SK-N-SH (cell line): ENCODE measurements around the gene TRHDE. TPM values are rescaled to one million over a fixed set of nuclear protein-coding genes. Genes with fewer than 3 reads are reported as not detected.

Experiments used
- CTCF ChIA-PET: fragments of 300-600, 350-600 bp; formaldehyde crosslinking; extraction: SDS; loops from one replicate; lab custom pipeline; 2021; lab: Yijun Ruan, JAX
- POLR2A ChIA-PET: fragments of 350-600 bp; sonication (Branson Sonifier 250); formaldehyde crosslinking; extraction: SDS; loops from one replicate; lab custom pipeline; 2020; ENCODE audit warnings: antibody characterized with exemption, inconsistent platforms; lab: Yijun Ruan, JAX
- DNase-seq: peaks from one replicate; pipeline ENCODE4 v3.0.0; 2012
- H2AFZ ChIP-seq: fragments of 200-600 bp; sonication (generic); 2 replicates; pipeline ENCODE4 v1.8.1; 2016; ENCODE audit warnings: antibody characterized with exemption, mild to moderate bottlenecking, low read depth
- H3F3A ChIP-seq: fragments of 200-600 bp; sonication (generic); replicated peaks from 2 replicates; pipeline ENCODE3; 2016; ENCODE audit warnings: antibody characterized with exemption, mild to moderate bottlenecking; ENCODE audit not compliant: insufficient read depth
- H3K27ac ChIP-seq, 2 experiments: fragments of 200-500 bp in 1 of 2; fragments of 200-600 bp in 1 of 2; sonication (Bioruptor generic) in 1 of 2; sonication (generic), shearing (Covaris generic) in 1 of 2; 2 replicates each; pipeline versions ENCODE4 v1.5.1 to v1.6.1; 2014 to 2016; ENCODE audit warnings: low read depth in 2 of 2, inconsistent platforms in 1 of 2, low read length in 1 of 2, mild to moderate bottlenecking in 1 of 2, mixed read lengths in 1 of 2
- H3K27me3 ChIP-seq: fragments of 200-600 bp; sonication (generic), shearing (Covaris generic); 2 replicates; pipeline ENCODE4 v1.6.1; 2016; ENCODE audit warnings: mixed run types; ENCODE audit not compliant: insufficient read depth
- H3K36me3 ChIP-seq, 2 experiments: fragments of 200-500 bp in 1 of 2; fragments of 200-600 bp in 1 of 2; sonication (Bioruptor generic) in 1 of 2; sonication (generic) in 1 of 2; replicated peaks in 1 of 2; 2 replicates each; pipeline versions ENCODE3 to v1.5.1; 2014 to 2016; ENCODE audit warnings: low read length in 1 of 2, mild to moderate bottlenecking in 1 of 2; ENCODE audit not compliant: insufficient read depth in 2 of 2, control insufficient read depth in 1 of 2
- H3K4me1 ChIP-seq, 2 experiments: fragments of 200-500 bp in 1 of 2; fragments of 200-600 bp in 1 of 2; sonication (Bioruptor generic) in 1 of 2; sonication (generic), shearing (Covaris generic) in 1 of 2; 2 replicates each; pipeline versions ENCODE4 v1.5.1 to v1.6.1; 2014 to 2016; ENCODE audit warnings: low read depth in 1 of 2, low read length in 1 of 2, mixed run types in 1 of 2; ENCODE audit not compliant: insufficient read depth in 2 of 2, control insufficient read depth in 1 of 2
- H3K4me2 ChIP-seq: fragments of 200-600 bp; sonication (generic), shearing (Covaris generic); 2 replicates; pipeline ENCODE4 v1.6.1; 2017; ENCODE audit warnings: mixed run types
- H3K4me3 ChIP-seq, 2 experiments: fragments of 200-500 bp in 1 of 2; fragments of 200-600 bp in 1 of 2; sonication (Bioruptor generic) in 1 of 2; sonication (generic), shearing (Covaris generic) in 1 of 2; 2 replicates each; pipeline versions ENCODE4 v1.5.1 to v1.8.1; 2014 to 2016; ENCODE audit warnings: low read depth in 2 of 2, inconsistent platforms in 1 of 2, low read length in 1 of 2, mild to moderate bottlenecking in 1 of 2, mixed read lengths in 1 of 2, moderate library complexity in 1 of 2
- H3K79me2 ChIP-seq: fragments of 200-600 bp; sonication (generic); 2 replicates; pipeline ENCODE4 v1.8.1; 2017; ENCODE audit warnings: mild to moderate bottlenecking; ENCODE audit not compliant: insufficient read depth
- H3K9ac ChIP-seq: fragments of 200-600 bp; sonication (generic); 2 replicates; pipeline ENCODE4 v1.6.1; 2017; ENCODE audit warnings: mixed run types
- H3K9me2 ChIP-seq: fragments of 200-600 bp; sonication (generic); 2 replicates; pipeline ENCODE4 v1.6.1; 2017; ENCODE audit warnings: mixed run types
- H3K9me3 ChIP-seq: fragments of 200-600 bp; sonication (generic); 2 replicates; pipeline ENCODE4 v1.6.1; 2017; ENCODE audit warnings: mixed run types, mild to moderate bottlenecking, moderate library complexity
- H4K20me1 ChIP-seq: fragments of 200-600 bp; sonication (generic); 2 replicates; pipeline ENCODE4 v1.6.1; 2017; ENCODE audit warnings: mild to moderate bottlenecking, mixed run types; ENCODE audit not compliant: insufficient read depth
- EP300 ChIP-seq, 2 experiments: IDR thresholded peaks; 2 replicates each; pipeline versions ENCODE4 v1.4.0 to v1.6.1; 2012; ENCODE audit warnings: borderline replicate concordance in 1 of 2, low read depth in 1 of 2, low read length in 1 of 2
- FOSL2 ChIP-seq: IDR thresholded peaks from 2 replicates; pipeline ENCODE4 v1.4.0; 2012; ENCODE audit warnings: low read depth, mild to moderate bottlenecking, moderate library complexity, borderline replicate concordance
- FOXJ3 ChIP-seq: sonication (generic); formaldehyde crosslinking; IDR thresholded peaks from 2 replicates; pipeline ENCODE4 v1.5.1; 2020; ENCODE audit warnings: mild to moderate bottlenecking, missing genetic modification reagents
- FOXM1 ChIP-seq: IDR thresholded peaks from 2 replicates; pipeline ENCODE4 v1.4.0; 2012; ENCODE audit warnings: low read depth, mild to moderate bottlenecking
- JUND ChIP-seq: IDR thresholded peaks from 2 replicates; pipeline ENCODE4 v1.4.0; 2012
- NFIC ChIP-seq: IDR thresholded peaks from 2 replicates; pipeline ENCODE4 v1.4.0; 2012; ENCODE audit warnings: borderline replicate concordance
- NRF1 ChIP-seq: IDR thresholded peaks from 2 replicates; pipeline ENCODE4 v1.6.1; 2012; ENCODE audit warnings: low read depth, mild to moderate bottlenecking, low read length
- RAD21 ChIP-seq: IDR thresholded peaks from 2 replicates; pipeline ENCODE4 v1.6.1; 2012; ENCODE audit warnings: mild to moderate bottlenecking, low read length
- RCOR1 ChIP-seq: fragments of 150-350 bp; IDR thresholded peaks from 2 replicates; pipeline ENCODE4 v1.6.1; 2017; ENCODE audit warnings: antibody characterized with exemption, low read length
- RFX5 ChIP-seq: IDR thresholded peaks from 2 replicates; pipeline ENCODE4 v1.6.1; 2012; ENCODE audit warnings: mild to moderate bottlenecking, improper control_type of control experiment, low read length
- RXRA ChIP-seq: IDR thresholded peaks from 2 replicates; pipeline ENCODE4 v1.4.0; 2012; ENCODE audit warnings: low read depth, mild to moderate bottlenecking, borderline replicate concordance
- SIN3A ChIP-seq: IDR thresholded peaks from 2 replicates; pipeline ENCODE4 v1.6.1; 2012; ENCODE audit warnings: low read depth, mild to moderate bottlenecking, low read length, moderate library complexity, borderline replicate concordance
- SMC3 ChIP-seq: IDR thresholded peaks from 2 replicates; pipeline ENCODE4 v1.6.1; 2012; ENCODE audit warnings: low read depth, low read length, improper control_type of control experiment
- TAF1 ChIP-seq: IDR thresholded peaks from 2 replicates; pipeline ENCODE4 v1.6.1; 2012; ENCODE audit warnings: low read depth, mild to moderate bottlenecking, low read length, moderate library complexity, borderline replicate concordance
- TEAD4 ChIP-seq: IDR thresholded peaks from 2 replicates; pipeline ENCODE4 v1.4.0; 2012; ENCODE audit warnings: mild to moderate bottlenecking, borderline replicate concordance; ENCODE audit not compliant: insufficient read depth
- WGBS: methylation state at CpG from one replicate; pipeline ENCODE4 v1.1.6; 2017; ENCODE audit warnings: low lambda C conversion rate; 5-methylcytosine and 5-hydroxymethylcytosine counted together
- polyA plus RNA-seq, 3 experiments: library from polyadenylated mRNA; depleted of rRNA; stranded (reverse); fragments of >200 nt; gene quantifications; 2 replicates each; pipeline ENCODE4 v1.2.3, GENCODE V29; 2012
- TF ChIP-seq, protein P1 (sequence below): IDR thresholded peaks from 2 replicates; pipeline ENCODE4 v1.6.1; 2012; ENCODE audit warnings: mild to moderate bottlenecking, low read depth, low read length, moderate library complexity
- TF ChIP-seq, protein P2 (sequence below): IDR thresholded peaks from 2 replicates; pipeline ENCODE4 v1.4.0; 2012; ENCODE audit warnings: low read depth
- TF ChIP-seq, protein P3 (sequence below): IDR thresholded peaks from 2 replicates; pipeline ENCODE4 v1.4.0; 2012; ENCODE audit warnings: low read depth, borderline replicate concordance
- TF ChIP-seq, protein P4 (sequence below): fragments of 200-600 bp; sonication (generic); IDR thresholded peaks from 2 replicates; pipeline ENCODE4 v1.6.1; 2017; ENCODE audit warnings: antibody characterized with exemption, mild to moderate bottlenecking, moderate library complexity
- TF ChIP-seq, protein P5 (sequence below): fragments of 150-350 bp; IDR thresholded peaks from 2 replicates; pipeline ENCODE4 v1.6.1; 2017; ENCODE audit warnings: antibody characterized with exemption, low read length, low read depth, borderline replicate concordance

TRHDE gene
- polyA plus RNA-seq, 1 of the 3 experiments (the other 2 are of a cell fraction), result 0.46 TPM

DNA sequence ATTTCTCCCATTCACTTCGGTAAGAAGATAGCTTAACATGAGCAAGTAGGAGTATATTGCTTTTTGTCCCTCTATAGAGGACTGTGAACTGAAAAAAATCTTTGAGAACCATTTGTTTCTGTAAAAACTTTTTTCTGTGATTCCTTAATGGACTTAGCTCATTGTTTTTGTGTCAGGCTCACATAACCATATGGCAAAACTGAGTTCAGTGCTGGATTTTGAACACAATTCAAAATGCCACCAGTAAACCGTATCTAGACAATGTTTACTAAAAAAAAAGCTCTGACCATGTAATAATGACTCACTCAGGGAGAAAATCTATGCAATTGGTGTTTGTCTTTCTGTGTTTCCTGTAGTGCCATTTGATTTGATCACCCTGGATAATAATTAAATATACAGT, 5.2 kb downstream of the TRHDE start:
- ChIA-PET POLR2A (no interaction called here), CTCF (interaction anchor here (0.7 to 1.3 kb wide), 2 partner anchors 13 to 260 kb away, joined by 4 read pairs; no protein-coding TSS in a partner anchor)
- H3K4me1 ChIP-seq, result no peaks in the 10 kb centered on the region; a peak in 2 of 4 replicates
- no peaks in the 10 kb centered on the region for H3F3A ChIP-seq
- WGBS, result 34% methylated on average over 2 of the region's 2 CpGs
- no peak overlapping the region for H3K4me3 ChIP-seq
- H3K9ac ChIP-seq, result no peak overlapping the region
- no peaks in the 10 kb centered on the region for H3K27me3 ChIP-seq
- H2AFZ ChIP-seq, result no peak overlapping the region
- H3K9me3 ChIP-seq, result no peaks in the 10 kb centered on the region
- no peaks in the 10 kb centered on the region for H3K36me3 ChIP-seq
- 0 out of 2 replicates have a peak overlapping the region, but pooled peaks have one; percentile 14 for H3K4me2 ChIP-seq
- peak overlapping the region in 1 of 2 experiments; percentile 34; a peak in 1 of 4 replicates for H3K27ac ChIP-seq
- no peak for DNase-seq
- no peak for TF ChIP-seq RAD21
- no peak for TF ChIP-seq FOXM1
- TF ChIP-seq RCOR1, result no peak
- TF ChIP-seq SIN3A, result no peak
- no peak for TF ChIP-seq NFIC
- no peak for TF ChIP-seq FOSL2
- TF ChIP-seq RFX5, result no peak
- TF ChIP-seq RXRA, result no peak
- TF ChIP-seq FOXJ3 (CRISPR knock-in tag), result no peak
- TF ChIP-seq, protein P1, sequence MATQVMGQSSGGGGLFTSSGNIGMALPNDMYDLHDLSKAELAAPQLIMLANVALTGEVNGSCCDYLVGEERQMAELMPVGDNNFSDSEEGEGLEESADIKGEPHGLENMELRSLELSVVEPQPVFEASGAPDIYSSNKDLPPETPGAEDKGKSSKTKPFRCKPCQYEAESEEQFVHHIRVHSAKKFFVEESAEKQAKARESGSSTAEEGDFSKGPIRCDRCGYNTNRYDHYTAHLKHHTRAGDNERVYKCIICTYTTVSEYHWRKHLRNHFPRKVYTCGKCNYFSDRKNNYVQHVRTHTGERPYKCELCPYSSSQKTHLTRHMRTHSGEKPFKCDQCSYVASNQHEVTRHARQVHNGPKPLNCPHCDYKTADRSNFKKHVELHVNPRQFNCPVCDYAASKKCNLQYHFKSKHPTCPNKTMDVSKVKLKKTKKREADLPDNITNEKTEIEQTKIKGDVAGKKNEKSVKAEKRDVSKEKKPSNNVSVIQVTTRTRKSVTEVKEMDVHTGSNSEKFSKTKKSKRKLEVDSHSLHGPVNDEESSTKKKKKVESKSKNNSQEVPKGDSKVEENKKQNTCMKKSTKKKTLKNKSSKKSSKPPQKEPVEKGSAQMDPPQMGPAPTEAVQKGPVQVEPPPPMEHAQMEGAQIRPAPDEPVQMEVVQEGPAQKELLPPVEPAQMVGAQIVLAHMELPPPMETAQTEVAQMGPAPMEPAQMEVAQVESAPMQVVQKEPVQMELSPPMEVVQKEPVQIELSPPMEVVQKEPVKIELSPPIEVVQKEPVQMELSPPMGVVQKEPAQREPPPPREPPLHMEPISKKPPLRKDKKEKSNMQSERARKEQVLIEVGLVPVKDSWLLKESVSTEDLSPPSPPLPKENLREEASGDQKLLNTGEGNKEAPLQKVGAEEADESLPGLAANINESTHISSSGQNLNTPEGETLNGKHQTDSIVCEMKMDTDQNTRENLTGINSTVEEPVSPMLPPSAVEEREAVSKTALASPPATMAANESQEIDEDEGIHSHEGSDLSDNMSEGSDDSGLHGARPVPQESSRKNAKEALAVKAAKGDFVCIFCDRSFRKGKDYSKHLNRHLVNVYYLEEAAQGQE, result no peak
- TF ChIP-seq EP300 (IDR thresholded peaks at IDR 0.05; ENCODE audit: borderline replicate concordance in 1 of 2, low read depth in 1 of 2, low read length in 1 of 2), result no peak
- no peak for TF ChIP-seq SMC3
- TF ChIP-seq, protein P2, sequence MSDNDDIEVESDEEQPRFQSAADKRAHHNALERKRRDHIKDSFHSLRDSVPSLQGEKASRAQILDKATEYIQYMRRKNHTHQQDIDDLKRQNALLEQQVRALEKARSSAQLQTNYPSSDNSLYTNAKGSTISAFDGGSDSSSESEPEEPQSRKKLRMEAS, result no peak
- no peak for TF ChIP-seq JUND
- no peak for TF ChIP-seq NRF1
- TF ChIP-seq TAF1, result no peak
- TF ChIP-seq TEAD4, result no peak
- TF ChIP-seq, protein P3, sequence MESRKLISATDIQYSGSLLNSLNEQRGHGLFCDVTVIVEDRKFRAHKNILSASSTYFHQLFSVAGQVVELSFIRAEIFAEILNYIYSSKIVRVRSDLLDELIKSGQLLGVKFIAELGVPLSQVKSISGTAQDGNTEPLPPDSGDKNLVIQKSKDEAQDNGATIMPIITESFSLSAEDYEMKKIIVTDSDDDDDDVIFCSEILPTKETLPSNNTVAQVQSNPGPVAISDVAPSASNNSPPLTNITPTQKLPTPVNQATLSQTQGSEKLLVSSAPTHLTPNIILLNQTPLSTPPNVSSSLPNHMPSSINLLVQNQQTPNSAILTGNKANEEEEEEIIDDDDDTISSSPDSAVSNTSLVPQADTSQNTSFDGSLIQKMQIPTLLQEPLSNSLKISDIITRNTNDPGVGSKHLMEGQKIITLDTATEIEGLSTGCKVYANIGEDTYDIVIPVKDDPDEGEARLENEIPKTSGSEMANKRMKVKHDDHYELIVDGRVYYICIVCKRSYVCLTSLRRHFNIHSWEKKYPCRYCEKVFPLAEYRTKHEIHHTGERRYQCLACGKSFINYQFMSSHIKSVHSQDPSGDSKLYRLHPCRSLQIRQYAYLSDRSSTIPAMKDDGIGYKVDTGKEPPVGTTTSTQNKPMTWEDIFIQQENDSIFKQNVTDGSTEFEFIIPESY, result no peak
- TF ChIP-seq, protein P4, sequence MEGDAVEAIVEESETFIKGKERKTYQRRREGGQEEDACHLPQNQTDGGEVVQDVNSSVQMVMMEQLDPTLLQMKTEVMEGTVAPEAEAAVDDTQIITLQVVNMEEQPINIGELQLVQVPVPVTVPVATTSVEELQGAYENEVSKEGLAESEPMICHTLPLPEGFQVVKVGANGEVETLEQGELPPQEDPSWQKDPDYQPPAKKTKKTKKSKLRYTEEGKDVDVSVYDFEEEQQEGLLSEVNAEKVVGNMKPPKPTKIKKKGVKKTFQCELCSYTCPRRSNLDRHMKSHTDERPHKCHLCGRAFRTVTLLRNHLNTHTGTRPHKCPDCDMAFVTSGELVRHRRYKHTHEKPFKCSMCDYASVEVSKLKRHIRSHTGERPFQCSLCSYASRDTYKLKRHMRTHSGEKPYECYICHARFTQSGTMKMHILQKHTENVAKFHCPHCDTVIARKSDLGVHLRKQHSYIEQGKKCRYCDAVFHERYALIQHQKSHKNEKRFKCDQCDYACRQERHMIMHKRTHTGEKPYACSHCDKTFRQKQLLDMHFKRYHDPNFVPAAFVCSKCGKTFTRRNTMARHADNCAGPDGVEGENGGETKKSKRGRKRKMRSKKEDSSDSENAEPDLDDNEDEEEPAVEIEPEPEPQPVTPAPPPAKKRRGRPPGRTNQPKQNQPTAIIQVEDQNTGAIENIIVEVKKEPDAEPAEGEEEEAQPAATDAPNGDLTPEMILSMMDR, result no peak
- TF ChIP-seq, protein P5, sequence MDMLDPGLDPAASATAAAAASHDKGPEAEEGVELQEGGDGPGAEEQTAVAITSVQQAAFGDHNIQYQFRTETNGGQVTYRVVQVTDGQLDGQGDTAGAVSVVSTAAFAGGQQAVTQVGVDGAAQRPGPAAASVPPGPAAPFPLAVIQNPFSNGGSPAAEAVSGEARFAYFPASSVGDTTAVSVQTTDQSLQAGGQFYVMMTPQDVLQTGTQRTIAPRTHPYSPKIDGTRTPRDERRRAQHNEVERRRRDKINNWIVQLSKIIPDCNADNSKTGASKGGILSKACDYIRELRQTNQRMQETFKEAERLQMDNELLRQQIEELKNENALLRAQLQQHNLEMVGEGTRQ, result no peak
- H4K20me1 ChIP-seq, result no peaks in the 10 kb centered on the region
- H3K79me2 ChIP-seq, result 0 out of 2 replicates have a peak, but pooled peaks cover 3% of the 10 kb centered on the region
- no peaks in the 10 kb centered on the region for H3K9me2 ChIP-seq
